ENCODE measurements around the gene SAMD1. TPM values are rescaled to one million over a fixed set of nuclear protein-coding genes. Genes with fewer than 3 reads are reported as not detected.

The SAMD1 gene
- total RNA-seq, 1 donor from 2014 or later = 60.2 TPM

DNA sequence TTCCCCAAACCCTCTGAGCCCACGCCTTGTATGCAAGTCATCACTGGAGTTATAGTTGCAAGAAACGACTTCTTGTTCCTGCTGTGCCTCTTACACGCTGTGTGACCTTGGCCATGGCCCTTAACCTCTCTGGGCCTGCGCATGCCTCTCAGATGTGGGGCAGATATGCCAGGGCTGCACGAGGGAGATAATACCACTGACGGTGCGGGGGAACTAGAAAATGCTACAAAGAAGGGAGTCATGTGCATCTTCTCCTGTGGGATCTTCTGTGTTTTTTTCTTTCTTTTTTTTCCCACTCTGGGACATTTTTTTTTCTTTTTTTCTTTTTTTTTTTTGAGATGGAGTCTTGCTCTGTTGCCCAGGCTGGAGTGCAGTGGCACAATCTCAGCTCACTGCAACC is 4.3 kb upstream of the SAMD1 start:
- DNase-seq (ENCODE audit: missing footprints) = peak; percentile 16
- no peak for ATAC-seq
- intact Hi-C loops (cut with DNase I) = no loop called here

DNA sequence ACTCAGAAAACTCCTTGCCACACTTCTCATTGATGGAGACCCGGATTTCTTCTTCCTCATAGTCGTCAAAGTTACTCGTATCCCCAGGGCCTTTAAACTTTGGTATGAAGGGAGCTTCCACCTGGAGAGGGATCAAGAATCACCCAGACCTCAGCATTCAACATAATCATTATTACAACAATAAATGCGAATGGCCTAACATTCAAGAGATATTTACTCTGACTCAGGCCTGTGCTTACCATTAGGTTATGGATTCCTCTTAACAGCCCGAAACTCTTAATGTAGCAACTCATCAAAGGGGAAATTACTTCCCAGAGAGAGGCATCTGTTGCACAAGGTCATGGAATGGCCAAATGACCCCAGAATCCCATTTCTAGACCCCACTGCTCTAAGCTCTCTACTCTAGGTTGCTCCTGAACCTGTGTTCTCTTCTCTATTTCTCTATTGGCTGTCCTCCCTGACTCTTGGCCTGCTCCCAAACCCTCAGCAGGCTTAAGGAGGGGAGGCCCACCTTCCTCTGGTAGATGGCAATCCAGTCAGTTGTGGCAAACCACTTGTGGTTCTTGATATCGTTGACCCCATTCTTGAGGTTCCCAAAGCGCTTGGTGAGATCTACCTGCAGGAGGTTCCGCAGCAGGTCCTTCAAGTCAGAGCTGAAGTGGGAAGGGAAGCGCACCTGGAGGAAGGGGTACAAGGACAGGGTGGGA is 2.7 kb upstream of the SAMD1 start:
- ATAC-seq (no peak), DNase-seq (ENCODE audit: missing footprints) (no peak)
- intact Hi-C loops (cut with DNase I) = no loop called here

DNA sequence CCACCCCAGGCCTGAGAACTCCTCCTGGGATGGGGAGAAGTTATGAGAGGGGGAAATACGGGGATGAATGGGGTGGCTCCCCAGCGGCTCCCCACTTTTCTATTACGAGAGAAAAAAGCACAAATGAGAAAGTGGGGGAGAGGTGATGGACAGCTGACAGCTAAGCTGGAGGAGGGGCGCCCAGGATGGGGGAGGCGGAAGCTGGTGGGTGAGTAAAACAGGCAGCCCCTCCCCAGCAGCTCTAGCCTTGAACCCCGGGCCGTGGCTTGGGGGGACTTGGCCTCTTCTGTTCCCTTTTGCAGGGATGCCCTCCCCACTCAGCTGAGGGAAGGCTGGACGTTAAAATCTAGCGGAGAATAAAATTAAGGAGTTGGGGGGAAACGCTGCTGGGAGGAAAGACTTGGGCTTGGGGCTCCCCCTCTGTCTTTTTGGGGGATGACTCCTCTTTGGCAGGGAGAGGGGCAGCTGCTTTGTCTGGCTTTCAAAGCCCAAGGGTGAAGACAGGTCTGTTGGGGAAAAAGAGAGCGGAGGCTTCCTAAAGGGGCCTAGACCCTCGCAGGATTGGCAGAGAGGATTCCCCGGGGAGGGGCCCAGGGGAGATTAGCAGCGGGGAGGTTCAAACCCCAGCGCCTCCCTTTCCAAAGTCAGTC is 1.4 kb upstream of the SAMD1 start:
- intact Hi-C loops (cut with DNase I) = loop anchor here (2.0 kb wide), 1 partner anchor 21 kb away; a partner anchor contains a TSS
- DNase-seq (ENCODE audit: missing footprints) = peak; percentile 54

GRCh38 chr19:14091081-14091812 is 696 bp upstream of the SAMD1 start:
- intact Hi-C loops (cut with DNase I) = loop anchor here (2.0 kb wide), 1 partner anchor 22 kb away; a partner anchor contains a TSS

More for the DNA sequence above, 1.4 kb upstream of the SAMD1 start:
- no peak for ATAC-seq

DNA sequence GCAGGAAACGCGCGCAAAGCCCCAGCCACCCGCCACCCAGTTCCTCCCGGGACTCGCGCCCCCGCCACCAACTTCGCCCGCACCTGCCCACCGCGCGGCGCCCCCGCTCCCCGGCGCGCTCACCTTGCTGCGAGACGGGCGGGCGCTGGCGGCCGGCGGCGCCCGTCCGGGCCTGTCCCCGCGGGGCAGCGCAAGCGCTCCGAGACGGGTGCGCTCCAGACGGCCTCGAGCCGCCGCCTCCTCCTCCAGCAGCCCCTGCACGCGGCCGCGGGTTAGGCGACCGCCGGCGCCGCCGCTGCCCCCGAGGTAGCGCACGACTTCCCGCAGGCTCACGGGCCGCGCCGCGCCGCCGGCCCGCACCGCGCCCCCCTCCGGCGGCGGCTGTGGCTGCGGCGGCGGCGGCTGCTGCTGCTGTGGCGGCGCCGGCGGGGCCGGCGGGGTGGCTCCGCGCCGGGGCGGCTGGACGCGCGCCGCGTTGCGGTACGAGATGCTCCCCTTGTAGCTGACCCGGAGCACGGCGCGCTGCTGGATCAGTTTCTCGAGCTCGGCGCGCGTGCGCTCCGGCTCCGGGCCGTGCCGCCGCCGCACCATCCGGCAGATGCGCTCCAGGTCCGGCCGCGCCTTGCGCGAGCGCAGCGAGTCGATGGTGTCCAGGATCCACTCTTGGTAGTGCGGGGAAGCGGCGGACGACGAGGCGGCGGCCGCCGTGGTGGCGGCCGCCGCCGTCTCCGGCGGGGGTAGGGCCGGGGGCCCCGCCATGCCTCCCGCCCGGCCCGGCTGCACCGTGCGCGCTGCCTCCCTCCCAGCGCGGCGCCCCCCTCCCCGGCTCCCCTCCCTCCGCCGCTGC is 666 bp downstream of the SAMD1 start:
- intact Hi-C loops (cut with DNase I) = loop anchor here (1.0 to 2.0 kb wide), 2 partner anchors 23 to 47 kb away; a partner anchor contains a TSS

More at GRCh38 chr19:14091081-14091812, 696 bp upstream of the SAMD1 start:
- DNase-seq (ENCODE audit: missing footprints) = peak; percentile 58
- peak; percentile 87 for ATAC-seq

GRCh38 chr19:14089412-14089661 is 1.2 kb downstream of the SAMD1 start:
- intact Hi-C loops (cut with DNase I) = no loop called here
- no peak for ATAC-seq
- DNase-seq (ENCODE audit: missing footprints) = no peak

More for the DNA sequence above, 666 bp downstream of the SAMD1 start:
- ATAC-seq = no peak
- DNase-seq (ENCODE audit: missing footprints) = peak; percentile 79

DNA sequence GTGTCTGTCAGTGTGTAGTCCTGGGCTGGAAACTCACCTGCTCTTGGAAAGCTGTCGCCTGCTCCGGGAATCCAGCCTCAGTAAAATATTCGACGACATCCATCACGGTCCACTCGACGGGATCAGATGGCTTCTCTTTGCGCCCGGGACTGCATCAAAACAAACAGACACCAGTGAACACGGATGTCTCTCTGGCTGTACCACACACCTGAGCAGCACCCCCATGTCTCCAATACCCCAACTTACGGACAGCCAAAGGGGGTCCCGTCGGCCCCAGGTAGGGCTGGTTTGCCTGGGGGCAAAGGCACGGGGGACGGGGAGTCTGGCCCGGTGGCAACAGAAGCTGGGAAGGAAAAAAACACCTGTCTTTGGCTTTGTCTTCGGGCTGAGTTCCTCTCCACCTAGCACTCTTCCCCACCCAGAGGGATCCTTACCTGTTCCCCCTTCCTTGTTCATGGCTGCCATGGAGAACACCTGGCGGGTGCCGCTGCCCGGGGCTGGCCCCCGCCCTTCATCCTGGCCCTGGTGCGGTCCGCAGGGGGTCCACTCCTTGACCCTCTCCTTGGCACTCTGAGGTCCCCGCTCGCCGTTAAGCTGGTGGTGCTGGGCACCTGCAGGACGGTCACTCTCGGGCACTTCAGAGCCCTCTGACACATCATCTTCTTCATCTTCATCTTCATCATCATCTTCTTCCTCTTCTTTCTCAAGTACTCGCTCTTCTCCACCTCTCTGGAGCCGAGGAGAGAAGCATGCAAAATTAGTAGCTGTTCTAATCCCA is 1.7 kb downstream of the SAMD1 start:
- no peak for ATAC-seq
- no peak for DNase-seq (ENCODE audit: missing footprints)
- intact Hi-C loops (cut with DNase I) = no loop called here

DNA sequence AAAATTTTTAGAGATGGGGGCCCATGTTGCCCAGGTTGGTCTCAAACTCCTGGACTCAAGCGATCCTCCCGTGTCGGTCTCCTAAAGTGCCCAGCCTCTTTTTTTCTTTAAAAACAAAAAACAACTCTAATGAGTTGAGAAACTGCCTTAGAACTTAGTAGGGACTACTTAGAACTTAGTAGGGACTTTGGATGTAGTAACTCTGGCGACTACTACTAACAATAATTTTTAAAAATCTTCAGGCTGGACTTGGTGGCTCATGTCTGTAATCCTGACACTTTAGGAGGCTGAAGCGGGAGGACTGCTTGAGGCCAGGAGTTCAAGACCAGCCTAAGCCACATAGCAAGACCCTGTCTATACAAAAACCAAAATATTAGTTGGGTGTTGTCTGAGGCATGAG is 4.5 kb downstream of the SAMD1 start:
- ATAC-seq = no peak
- intact Hi-C loops (cut with DNase I) = no loop called here
- DNase-seq (ENCODE audit: missing footprints) = no peak

DNA sequence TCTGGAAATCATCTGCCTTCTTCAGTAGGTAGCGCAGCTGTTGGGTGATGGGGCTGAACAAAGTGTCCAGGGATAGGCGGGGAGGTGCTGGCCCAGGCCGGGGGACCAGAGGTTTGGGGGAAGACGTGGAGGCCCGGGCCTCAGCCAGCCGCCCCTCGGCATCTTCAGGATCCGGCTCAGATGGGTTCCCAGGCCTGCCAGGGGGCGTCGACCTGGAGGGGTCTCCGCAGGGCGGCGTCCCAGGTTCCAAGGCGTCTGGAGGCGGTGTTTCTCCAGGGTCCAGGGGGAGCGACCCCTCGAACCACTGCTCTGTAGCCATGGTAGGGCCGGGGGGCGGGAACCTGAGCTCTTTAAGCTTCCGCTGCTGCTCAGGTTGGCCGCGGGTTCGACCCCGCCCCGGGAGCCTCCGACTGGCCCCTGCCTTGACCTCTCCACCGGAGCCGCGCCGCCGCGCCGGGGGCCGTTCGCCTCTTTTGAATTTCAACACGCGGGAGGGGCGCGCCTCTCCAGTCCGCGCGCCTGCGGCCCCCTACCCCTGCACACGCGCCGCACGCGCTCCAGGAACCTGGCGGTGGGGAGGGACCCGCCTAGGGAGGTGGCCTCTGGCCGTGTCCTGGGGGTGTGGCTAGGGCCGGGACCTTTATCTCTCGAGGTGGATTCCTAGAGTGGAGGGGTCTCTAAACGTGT is 5.1 kb downstream of the SAMD1 start, which contains the start of gene C19orf67:
TSS of gene C19orf67 (minus strand) at position 475 of the 687 bp plus-strand sequence. CDS start at position 319, 156 bp downstream.
- DNase-seq (ENCODE audit: missing footprints) (no peak), ATAC-seq (no peak)
- intact Hi-C loops (cut with DNase I) = no loop called here

GRCh38 chr19:14082675-14082960 is 7.9 kb downstream of the SAMD1 start:
- intact Hi-C loops (cut with DNase I) = loop anchor here (5.0 kb wide), 1 partner anchor 35 kb away; the partner anchor contains the start of gene PRKACA
- no peak for ATAC-seq

GRCh38 chr19:14081797-14082674 is 8.5 kb downstream of the SAMD1 start:
- intact Hi-C loops (cut with DNase I) = loop anchor here (2.0 to 5.0 kb wide), 3 partner anchors 35 to 77 kb away; partner anchors contain the start of genes ASF1B and PRKACA
- ATAC-seq (no peak), DNase-seq (ENCODE audit: missing footprints) (peak; percentile 79)

More at GRCh38 chr19:14082675-14082960, 7.9 kb downstream of the SAMD1 start:
- DNase-seq (ENCODE audit: missing footprints) = no peak

DNA sequence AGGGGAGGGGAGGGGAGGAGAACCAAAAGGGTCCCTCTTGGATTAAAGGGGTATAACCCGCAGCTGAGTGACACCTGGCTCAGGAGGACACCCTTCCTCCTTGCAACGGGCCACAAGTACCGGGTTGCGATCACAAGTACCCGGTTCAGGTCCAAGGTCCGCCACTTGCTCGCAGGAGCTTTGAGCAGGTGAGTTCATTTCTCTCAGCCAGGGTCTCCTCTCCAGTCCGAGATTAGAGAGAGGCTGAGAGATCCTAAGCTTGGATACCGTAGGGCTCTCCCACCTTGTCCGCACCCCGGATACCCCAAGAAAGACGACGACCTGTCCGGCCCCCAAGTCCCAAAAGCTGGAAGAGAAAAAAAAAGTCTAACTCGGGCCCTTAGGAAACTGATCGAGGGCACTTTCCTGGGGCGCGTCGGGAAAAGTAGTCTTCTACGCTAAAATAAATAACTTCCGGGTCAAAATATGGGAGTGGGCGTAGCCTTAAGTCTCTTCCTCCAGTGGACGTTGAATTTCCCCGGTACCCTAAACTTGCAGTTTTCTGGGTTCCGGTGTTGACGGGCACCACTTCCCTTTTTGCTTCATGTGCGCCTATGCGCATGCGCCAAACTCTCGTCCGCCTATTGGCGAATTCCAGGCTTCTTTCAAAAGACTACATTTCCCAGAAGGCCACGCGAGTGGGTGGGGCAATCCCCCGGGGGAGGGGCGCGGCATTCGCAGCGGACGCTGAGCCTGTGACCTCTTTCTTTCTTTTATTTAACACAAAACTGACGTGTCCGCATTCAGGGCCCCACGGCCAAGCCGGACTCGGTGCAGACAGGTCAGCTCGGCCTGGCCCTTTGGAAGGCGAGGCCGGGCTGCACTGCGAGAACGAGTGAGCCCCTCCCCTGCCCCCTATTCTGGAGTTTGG is 9.4 kb downstream of the SAMD1 start:
- intact Hi-C loops (cut with DNase I) = loop anchor here (2.0 to 5.0 kb wide), 3 partner anchors 36 to 76 kb away; partner anchors contain the start of genes ASF1B and PRKACA
- DNase-seq (ENCODE audit: missing footprints) (peak; percentile 98), ATAC-seq (peak; percentile 96)

DNA sequence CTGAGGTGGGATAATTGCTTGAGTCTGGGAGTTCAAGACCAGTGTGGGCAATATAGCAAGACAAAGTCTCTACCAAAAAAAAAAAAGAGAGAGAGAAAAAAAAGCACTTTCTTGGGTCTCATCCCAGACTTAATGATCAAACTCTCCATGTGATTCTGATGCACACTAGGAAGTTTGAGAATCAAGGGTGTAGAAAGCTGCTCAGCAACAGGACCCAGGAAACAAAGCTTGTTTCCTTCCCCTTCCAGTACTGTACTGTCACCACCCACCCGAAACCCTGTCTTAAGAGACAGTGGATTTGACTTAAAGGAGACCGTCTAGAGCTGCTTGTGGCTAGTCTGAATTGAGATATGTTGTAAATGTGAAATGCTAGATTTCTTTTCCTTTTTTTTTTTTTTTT is 12.1 kb downstream of the SAMD1 start:
- DNase-seq (ENCODE audit: missing footprints) = no peak
- no peak for ATAC-seq
- intact Hi-C loops (cut with DNase I) = loop anchor here (10.0 kb wide), 1 partner anchor 294 kb away; no protein-coding TSS in a partner anchor

DNA sequence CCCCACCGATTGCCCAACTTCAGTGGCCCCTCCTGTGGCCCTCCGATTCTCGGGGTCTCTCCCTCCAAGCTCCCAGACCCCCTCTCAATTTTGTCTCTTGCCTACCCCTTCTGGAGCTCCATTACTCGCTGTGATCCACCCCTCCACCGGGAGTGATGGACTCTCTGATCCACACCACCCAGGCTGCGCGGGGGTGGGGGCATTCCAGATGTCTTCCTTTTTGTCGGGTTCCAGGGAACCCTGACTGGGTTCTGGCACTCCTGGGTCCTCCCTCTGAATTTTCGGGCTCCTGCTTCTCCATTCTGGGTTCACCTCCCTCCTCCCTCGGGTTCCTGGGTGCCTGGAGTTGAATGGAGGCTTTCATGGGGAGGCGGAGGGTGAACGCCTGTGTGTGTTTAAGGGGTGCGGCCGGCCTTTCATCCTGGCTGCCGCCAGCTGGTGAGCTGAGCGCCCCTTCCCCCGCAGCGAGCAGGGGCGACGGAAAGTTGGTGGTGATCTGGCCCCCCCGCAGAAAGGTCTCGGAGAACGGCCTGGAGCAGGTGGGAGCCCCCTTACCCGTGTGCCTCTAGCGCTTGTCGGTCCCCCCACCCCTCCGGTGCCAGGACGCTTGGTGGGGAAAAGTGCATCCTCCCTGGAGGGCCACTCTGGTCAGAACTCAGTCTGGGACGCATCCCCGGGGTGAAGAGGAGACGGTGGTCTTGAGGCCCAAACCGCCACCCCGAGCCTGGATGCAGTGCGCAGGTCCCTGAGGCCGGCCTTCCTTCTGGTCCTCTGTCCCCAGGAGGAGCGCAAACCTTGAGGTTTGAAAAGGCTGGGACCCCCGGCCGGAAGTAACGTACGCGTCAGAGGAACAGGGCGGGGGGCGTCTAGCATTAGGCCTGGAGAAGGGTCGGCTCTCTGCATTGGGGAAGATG is 16.4 kb downstream of the SAMD1 start:
- DNase-seq (ENCODE audit: missing footprints) = no peak
- ATAC-seq = no peak
- intact Hi-C loops (cut with DNase I) = loop anchor here (2.0 to 10.0 kb wide), 2 partner anchors 69 to 289 kb away; no protein-coding TSS in a partner anchor
